Gastroesophageal sphincter (tissue), 4 donors: ENCODE data around the gene BRIP1. TPM values are rescaled to one million over a fixed set of nuclear protein-coding genes. Genes with fewer than 3 reads are reported as not detected.
"Not testable (repeated sequence)": the region's sequence is repeated elsewhere in the genome, so short reads cannot be mapped to it uniquely, and the experiment has no call there.

Experiments used
- ATAC-seq: fragments of 150-250 bp; one replicate; pipeline ENCODE4 v1.9.1; 2016; ENCODE audit warnings: mild to moderate bottlenecking, moderate library complexity
- H3K27ac ChIP-seq, 4 donors: fragments of 200-600 bp; sonication (generic) in 3 of 4; 1 replicate in 3 of 4; 2 replicates in 1 of 4; pipeline ENCODE4 v1.5.1; 2016 to 2019
- H3K27me3 ChIP-seq: fragments of 200-600 bp; sonication (generic); one replicate; pipeline ENCODE4 v1.5.1; 2019
- H3K36me3 ChIP-seq, 2 donors: fragments of 200-600 bp; sonication (generic); one replicate each; pipeline ENCODE4 v1.5.1; 2019; ENCODE audit warnings: control low read depth in 1 of 2
- H3K4me1 ChIP-seq, 3 donors: fragments of 200-600 bp; sonication (generic); 1 replicate in 2 of 3; 2 replicates in 1 of 3; pipeline ENCODE4 v1.5.1; 2016 to 2019; ENCODE audit warnings: control low read depth in 2 of 3
- H3K4me3 ChIP-seq, 2 donors: fragments of 200-600 bp; sonication (generic); one replicate each; pipeline ENCODE4 v1.5.1; 2019; ENCODE audit warnings: mild to moderate bottlenecking in 1 of 2, moderate library complexity in 1 of 2
- H3K9me3 ChIP-seq, 3 donors: fragments of 200-600 bp; sonication (generic); one replicate each; pipeline ENCODE4 v1.5.1; 2017 to 2019; ENCODE audit warnings: control low read depth in 2 of 3
- EP300 ChIP-seq: sonication (generic); formaldehyde crosslinking; IDR thresholded peaks from one replicate; pipeline ENCODE4 v1.6.1; 2017; ENCODE audit warnings: antibody characterized with exemption, mild to moderate bottlenecking
- POLR2A ChIP-seq, 2 donors: fragments of 450-650 bp; IDR thresholded peaks; one replicate each; pipeline ENCODE4 v1.6.1; 2017; ENCODE audit warnings: antibody characterized with exemption in 2 of 2, mild to moderate bottlenecking in 2 of 2, moderate library complexity in 1 of 2
- POLR2AphosphoS5 ChIP-seq: sonication (generic); formaldehyde crosslinking; IDR thresholded peaks from one replicate; pipeline ENCODE4 v1.6.1; 2017; ENCODE audit warnings: antibody characterized with exemption
- WGBS, 2 donors: methylation state at CpG; one replicate each; pipeline ENCODE4 v1.1.5; 2018; ENCODE audit warnings: low coverage in 1 of 2; 5-methylcytosine and 5-hydroxymethylcytosine counted together
- total RNA-seq, 4 donors: library from RNA; depleted of rRNA; stranded (reverse); fragments of >200 nt; gene quantifications; one replicate each; pipeline ENCODE4 v1.1.0, GENCODE V29; 2016
- TF ChIP-seq, protein P1 (sequence below), 4 experiments: fragments of 200-600 bp in 2 of 4; fragments of 450-650 bp in 2 of 4; sonication (generic) in 1 of 4; IDR thresholded peaks; one replicate each; pipeline ENCODE4 v1.5.1; 2017 to 2019; ENCODE audit warnings: antibody characterized with exemption in 4 of 4, mild to moderate bottlenecking in 2 of 4, moderate library complexity in 2 of 4

Gene BRIP1
- total RNA-seq, 4 donors from 2014 or later: 0.15 to 1.1 (median 0.29) TPM

DNA sequence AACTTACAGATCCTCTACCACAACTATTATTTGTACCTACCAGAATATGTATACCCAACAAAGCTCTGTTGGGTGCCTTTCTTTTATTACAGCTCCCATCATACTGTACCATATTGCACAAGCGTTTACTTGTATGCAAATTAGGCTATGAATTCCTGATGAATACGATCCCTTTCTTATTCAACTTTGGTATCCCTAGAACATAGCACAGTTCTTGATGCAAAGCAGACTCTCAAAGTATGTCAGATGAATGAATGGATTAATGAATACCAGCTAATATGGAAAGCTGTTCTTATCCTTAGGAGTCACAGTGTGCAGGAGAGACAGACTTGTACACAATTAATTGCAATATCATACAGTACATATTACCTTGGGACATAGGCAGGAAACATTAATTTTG is 192.6 kb downstream of the BRIP1 start:
- H3K4me1 ChIP-seq: no peaks in the 10 kb centered on the region
- no peaks in the 10 kb centered on the region for H3K27me3 ChIP-seq
- no peak overlapping the region for H3K4me3 ChIP-seq
- H3K9me3 ChIP-seq: no peaks in the 10 kb centered on the region
- no peaks in the 10 kb centered on the region for H3K36me3 ChIP-seq
- TF ChIP-seq POLR2AphosphoS5 (no peak), EP300 (no peak), POLR2A (IDR thresholded peaks at IDR 0.05) (no peak)
- TF ChIP-seq, protein P1, sequence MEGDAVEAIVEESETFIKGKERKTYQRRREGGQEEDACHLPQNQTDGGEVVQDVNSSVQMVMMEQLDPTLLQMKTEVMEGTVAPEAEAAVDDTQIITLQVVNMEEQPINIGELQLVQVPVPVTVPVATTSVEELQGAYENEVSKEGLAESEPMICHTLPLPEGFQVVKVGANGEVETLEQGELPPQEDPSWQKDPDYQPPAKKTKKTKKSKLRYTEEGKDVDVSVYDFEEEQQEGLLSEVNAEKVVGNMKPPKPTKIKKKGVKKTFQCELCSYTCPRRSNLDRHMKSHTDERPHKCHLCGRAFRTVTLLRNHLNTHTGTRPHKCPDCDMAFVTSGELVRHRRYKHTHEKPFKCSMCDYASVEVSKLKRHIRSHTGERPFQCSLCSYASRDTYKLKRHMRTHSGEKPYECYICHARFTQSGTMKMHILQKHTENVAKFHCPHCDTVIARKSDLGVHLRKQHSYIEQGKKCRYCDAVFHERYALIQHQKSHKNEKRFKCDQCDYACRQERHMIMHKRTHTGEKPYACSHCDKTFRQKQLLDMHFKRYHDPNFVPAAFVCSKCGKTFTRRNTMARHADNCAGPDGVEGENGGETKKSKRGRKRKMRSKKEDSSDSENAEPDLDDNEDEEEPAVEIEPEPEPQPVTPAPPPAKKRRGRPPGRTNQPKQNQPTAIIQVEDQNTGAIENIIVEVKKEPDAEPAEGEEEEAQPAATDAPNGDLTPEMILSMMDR (IDR thresholded peaks at IDR 0.05): no peak
- WGBS, 2 donors: 48 to 67% methylated on average over 2 of the region's 2 CpGs
- ATAC-seq: no peak
- H3K27ac ChIP-seq: no peak overlapping the region

DNA sequence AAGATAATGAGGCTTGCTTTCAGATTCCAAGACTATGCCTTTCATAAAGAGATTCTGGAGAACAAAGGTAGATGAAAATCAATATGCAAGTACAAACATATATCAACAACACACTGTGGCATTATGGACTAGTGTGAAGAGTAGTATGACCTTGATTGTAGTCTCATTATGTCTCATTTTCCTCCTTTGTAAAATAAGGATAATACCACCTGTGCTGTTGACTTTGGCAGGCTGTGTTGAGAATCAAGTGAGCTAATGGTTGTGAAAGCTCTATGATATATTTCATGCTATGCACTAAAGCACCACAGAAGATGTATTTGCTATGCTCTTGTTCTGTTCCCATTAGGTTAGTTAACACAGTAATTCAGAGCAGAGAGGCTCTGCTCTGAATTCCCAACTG is 193.8 kb downstream of the BRIP1 start:
- Histone ChIP-seq H3K4me1 (no peaks in the 10 kb centered on the region), H3K27ac (no peak overlapping the region), H3K9me3 (peaks cover 0 to under 1% (median 0%) of the 10 kb centered on the region in 3 donors), H3K27me3 (no peaks in the 10 kb centered on the region), H3K4me3 (no peak overlapping the region), H3K36me3 (no peaks in the 10 kb centered on the region)
- TF ChIP-seq, protein P1 (IDR thresholded peaks at IDR 0.05): no peak
- TF ChIP-seq POLR2A (IDR thresholded peaks at IDR 0.05) (no peak), EP300 (no peak), POLR2AphosphoS5 (no peak)
- ATAC-seq: no peak

- Histone ChIP-seq H3K27me3 (no peaks in the 10 kb centered on the region), H3K4me3 (no peak overlapping the region), H3K27ac (no peak overlapping the region), H3K36me3 (no peaks in the 10 kb centered on the region), H3K9me3 (peaks cover 0 to 9% (median 0%) of the 10 kb centered on the region in 3 donors), H3K4me1 (no peaks in the 10 kb centered on the region)
- no peak for TF ChIP-seq POLR2A (IDR thresholded peaks at IDR 0.05)
- no peak for TF ChIP-seq EP300
- WGBS, 2 donors: 80 to 83% methylated on average over 1 to 3 of the region's 3 CpGs
- ATAC-seq: no peak
Measured at GRCh38 chr17:61668486-61668885, 194.8 kb downstream of the BRIP1 start.

DNA sequence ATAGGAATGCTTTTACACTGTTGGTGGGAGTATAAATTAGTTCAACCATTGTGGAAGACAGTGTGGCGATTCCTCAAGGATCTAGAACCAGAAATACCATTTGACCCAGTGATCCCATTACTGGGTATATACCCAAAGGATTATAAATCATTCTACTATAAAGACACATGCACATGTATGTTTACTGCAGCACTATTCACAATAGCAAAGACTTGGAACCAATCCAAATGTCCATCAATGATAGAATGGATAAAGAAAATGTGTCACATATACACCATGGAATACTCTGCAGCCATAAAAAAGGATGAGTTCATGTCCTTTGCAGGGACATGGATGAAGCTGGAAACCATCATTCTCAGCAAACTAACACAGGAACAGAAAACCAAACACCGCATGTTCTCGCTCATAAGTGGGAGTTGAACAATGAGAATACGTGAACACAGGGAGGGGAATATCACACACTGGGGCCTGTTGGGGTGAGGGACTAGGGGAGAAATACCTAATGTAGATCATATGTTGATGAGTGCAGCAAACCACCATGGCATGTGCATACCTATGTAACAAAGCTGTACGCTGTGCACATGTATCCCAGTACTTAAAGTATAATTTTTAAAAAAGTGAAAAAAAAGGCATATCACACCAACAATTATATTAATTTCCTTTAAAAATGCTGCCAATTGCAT is 196.8 kb downstream of the BRIP1 start:
- WGBS, 2 donors: 77 to 100% methylated on average over 1 to 5 of the region's 5 CpGs
- not testable (repeated sequence) for H3K27ac ChIP-seq, H3K9me3 ChIP-seq, ATAC-seq, H3K4me3 ChIP-seq, H3K36me3 ChIP-seq, H3K27me3 ChIP-seq, H3K4me1 ChIP-seq

DNA sequence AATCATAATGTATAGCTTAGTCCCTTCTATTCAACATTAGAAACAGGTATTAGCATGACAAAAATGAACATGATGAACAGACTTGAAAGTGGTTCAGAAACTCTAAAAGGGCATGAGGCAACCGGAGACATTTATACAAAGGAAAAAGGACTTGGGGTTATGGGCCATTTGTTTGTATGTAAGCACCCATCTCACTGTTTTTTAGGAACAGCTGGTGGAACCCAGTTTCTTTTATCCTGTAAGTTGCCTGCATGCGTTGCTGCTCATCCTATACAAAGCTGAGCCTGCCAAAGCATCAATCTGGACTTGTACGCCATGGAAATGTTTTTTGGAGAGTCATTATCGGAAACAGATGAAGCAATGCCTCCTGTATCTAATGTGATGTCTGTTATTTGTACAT is 200.0 kb downstream of the BRIP1 start:
- peaks cover 0 to 9% (median 0%) of the 10 kb centered on the region in 3 donors for H3K9me3 ChIP-seq
- 68 to 75% methylated on average over 4 of the region's 4 CpGs for WGBS, 2 donors

GRCh38 chr17:61662741-61663140 is 200.6 kb downstream of the BRIP1 start:
- no peak for TF ChIP-seq POLR2A (IDR thresholded peaks at IDR 0.05)
- TF ChIP-seq EP300: no peak
- TF ChIP-seq, protein P1 (IDR thresholded peaks at IDR 0.05): no peak
- TF ChIP-seq POLR2AphosphoS5: no peak
- no peaks in the 10 kb centered on the region for H3K36me3 ChIP-seq
- no peak for ATAC-seq
- H3K4me3 ChIP-seq: no peak overlapping the region
- H3K27ac ChIP-seq: no peak overlapping the region
- 79 to 80% methylated on average over 2 of the region's 2 CpGs for WGBS, 2 donors
- H3K4me1 ChIP-seq: no peaks in the 10 kb centered on the region
- H3K27me3 ChIP-seq: no peaks in the 10 kb centered on the region
- peaks cover 0 to 9% (median 0%) of the 10 kb centered on the region in 3 donors for H3K9me3 ChIP-seq

More for the DNA sequence above, 200.0 kb downstream of the BRIP1 start:
- H3K4me3 ChIP-seq: no peak overlapping the region
- no peak overlapping the region for H3K27ac ChIP-seq
- no peaks in the 10 kb centered on the region for H3K36me3 ChIP-seq
- H3K27me3 ChIP-seq: no peaks in the 10 kb centered on the region
- TF ChIP-seq, protein P1 (IDR thresholded peaks at IDR 0.05): no peak
- no peaks in the 10 kb centered on the region for H3K4me1 ChIP-seq
- ATAC-seq: no peak
